ENCODE results near the gene MRPL20.
"Not testable (repeated sequence)": the region's sequence is repeated elsewhere in the genome, so short reads cannot be mapped to it uniquely, and the experiment has no call there.

Gene MRPL20

GRCh38 chr1:1435106-1435903 is 28.2 kb upstream of the MRPL20 start, which contains the start of gene VWA1:
Gene VWA1 (plus strand): TSS chr1:1435690. CDS start chr1:1435749, 59 bp downstream.
- TF ChIP-seq JUND (IDR thresholded peaks at IDR 0.05; ENCODE audit: low read depth), result no peak
- in situ Hi-C loops (cut with HindIII; ENCODE audit: low pct_unique_long_range_greater_than_20kb, low sequenced_read_pairs), result no loop called here
- DNase-seq (ENCODE audit: low read depth in 1 of 2, low spot score in 1 of 2), result peak; percentile 84 to 93

- no peak for DNase-seq (ENCODE audit: low read depth in 1 of 2, low spot score in 1 of 2)
- in situ Hi-C loops (cut with HindIII; ENCODE audit: low pct_unique_long_range_greater_than_20kb, low sequenced_read_pairs), result no loop called here
- no peak for TF ChIP-seq JUND (IDR thresholded peaks at IDR 0.05; ENCODE audit: low read depth)
These were observed 27.7 kb upstream of the MRPL20 start for GRCh38 chr1:1434824-1435105.

- no peak for TF ChIP-seq JUND (IDR thresholded peaks at IDR 0.05; ENCODE audit: low read depth)
- in situ Hi-C loops (cut with HindIII; ENCODE audit: low pct_unique_long_range_greater_than_20kb, low sequenced_read_pairs), result no loop called here
- peak in 1 of 2 experiments; percentile 51 for DNase-seq (ENCODE audit: low read depth in 1 of 2, low spot score in 1 of 2)
These were observed 27.2 kb upstream of the MRPL20 start for GRCh38 chr1:1434131-1434823.

GRCh38 chr1:1433804-1434130 is 26.7 kb upstream of the MRPL20 start:
- no peak for TF ChIP-seq JUND (IDR thresholded peaks at IDR 0.05; ENCODE audit: low read depth)
- in situ Hi-C loops (cut with HindIII; ENCODE audit: low pct_unique_long_range_greater_than_20kb, low sequenced_read_pairs), result no loop called here
- peak in 1 of 2 experiments; percentile 43 for DNase-seq (ENCODE audit: low read depth in 1 of 2, low spot score in 1 of 2)

GRCh38 chr1:1432951-1433803 is 26.1 kb upstream of the MRPL20 start:
- DNase-seq (ENCODE audit: low read depth in 1 of 2, low spot score in 1 of 2), result peak; percentile 91 to 94
- in situ Hi-C loops (cut with HindIII; ENCODE audit: low pct_unique_long_range_greater_than_20kb, low sequenced_read_pairs), result no loop called here
- TF ChIP-seq JUND (IDR thresholded peaks at IDR 0.05; ENCODE audit: low read depth), result no peak

GRCh38 chr1:1432274-1432950 is 25.3 kb upstream of the MRPL20 start:
- no peak for TF ChIP-seq JUND (IDR thresholded peaks at IDR 0.05; ENCODE audit: low read depth)
- in situ Hi-C loops (cut with HindIII; ENCODE audit: low pct_unique_long_range_greater_than_20kb, low sequenced_read_pairs), result no loop called here
- no peak for DNase-seq (ENCODE audit: low read depth in 1 of 2, low spot score in 1 of 2)

GRCh38 chr1:1431845-1432273 is 24.8 kb upstream of the MRPL20 start:
- DNase-seq (ENCODE audit: low read depth in 1 of 2, low spot score in 1 of 2), result peak in 1 of 2 experiments; percentile 70
- in situ Hi-C loops (cut with HindIII; ENCODE audit: low pct_unique_long_range_greater_than_20kb, low sequenced_read_pairs), result no loop called here
- no peak for TF ChIP-seq JUND (IDR thresholded peaks at IDR 0.05; ENCODE audit: low read depth)

- no peak for DNase-seq (ENCODE audit: low read depth in 1 of 2, low spot score in 1 of 2)
- no peak for TF ChIP-seq JUND (IDR thresholded peaks at IDR 0.05; ENCODE audit: low read depth)
- in situ Hi-C loops (cut with HindIII; ENCODE audit: low pct_unique_long_range_greater_than_20kb, low sequenced_read_pairs), result no loop called here
These were observed 24.1 kb upstream of the MRPL20 start for GRCh38 chr1:1430992-1431844.

- in situ Hi-C loops (cut with HindIII; ENCODE audit: low pct_unique_long_range_greater_than_20kb, low sequenced_read_pairs), result no loop called here
- TF ChIP-seq JUND (IDR thresholded peaks at IDR 0.05; ENCODE audit: low read depth), result no peak
- DNase-seq (ENCODE audit: low read depth in 1 of 2, low spot score in 1 of 2), result peak in 1 of 2 experiments; percentile 78
These were observed 23.3 kb upstream of the MRPL20 start for GRCh38 chr1:1430114-1430982.

GRCh38 chr1:1429671-1430073 is 22.6 kb upstream of the MRPL20 start:
- in situ Hi-C loops (cut with HindIII; ENCODE audit: low pct_unique_long_range_greater_than_20kb, low sequenced_read_pairs), result no loop called here
- DNase-seq (ENCODE audit: low read depth in 1 of 2, low spot score in 1 of 2), result no peak
- TF ChIP-seq JUND (IDR thresholded peaks at IDR 0.05; ENCODE audit: low read depth), result no peak

GRCh38 chr1:1428967-1429366 is 21.9 kb upstream of the MRPL20 start:
- in situ Hi-C loops (cut with HindIII; ENCODE audit: low pct_unique_long_range_greater_than_20kb, low sequenced_read_pairs); DNase-seq (ENCODE audit: low read depth in 1 of 2, low spot score in 1 of 2): not testable (repeated sequence)
